ENCODE results near the gene AVP. TPM values are rescaled to one million over a fixed set of nuclear protein-coding genes. Genes with fewer than 3 reads are reported as not detected.

AVP gene
- polyA plus RNA-seq, 2 of the 4 experiments (the other 2 are of a cell fraction), result not detected

DNA sequence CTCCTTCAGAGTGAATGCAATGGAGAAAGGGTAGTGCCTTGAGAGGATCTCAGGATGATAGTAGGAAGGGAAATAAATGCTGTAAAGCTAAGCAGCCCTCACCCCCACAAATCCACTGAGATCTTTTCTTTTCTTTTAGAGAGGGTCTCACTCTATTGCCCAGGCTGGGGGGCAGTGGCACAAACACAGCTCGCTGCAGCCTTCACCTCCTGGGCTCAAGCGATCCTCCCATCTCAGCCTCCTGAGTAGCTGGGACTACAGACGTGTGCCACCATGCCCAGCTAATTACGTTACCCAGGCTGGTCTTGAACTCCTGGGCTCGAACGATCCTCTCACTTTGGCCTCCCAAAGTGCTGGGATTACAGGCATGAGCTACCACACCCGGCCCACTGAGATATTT, 16.0 kb upstream of the AVP start:
- 73% methylated on average over 7 of the region's 7 CpGs for WGBS (ENCODE audit: missing lambda C conversion rate)
- ChIA-PET POLR2A (no interaction called here), CTCF (interaction anchor here (1.0 to 14.7 kb wide), 3 partner anchors 9 to 47 kb away, joined by 3 to 108 read pairs (median 4); no protein-coding TSS in a partner anchor)
- FAIRE-seq (no peak), ATAC-seq (no peak), DNase-seq (ENCODE audit: low read depth in 1 of 2, low spot score in 1 of 2) (no peak)
- Histone ChIP-seq H3K4me1 (peaks cover 6% of the 10 kb centered on the region; the same call in 1 of the 3 replicates), H3K4me3 (no peak overlapping the region), H3K27ac (no peak overlapping the region), H3K9me3 (no peaks in the 10 kb centered on the region), H3K4me2 (no peak overlapping the region)
- TF ChIP-seq, protein P1, sequence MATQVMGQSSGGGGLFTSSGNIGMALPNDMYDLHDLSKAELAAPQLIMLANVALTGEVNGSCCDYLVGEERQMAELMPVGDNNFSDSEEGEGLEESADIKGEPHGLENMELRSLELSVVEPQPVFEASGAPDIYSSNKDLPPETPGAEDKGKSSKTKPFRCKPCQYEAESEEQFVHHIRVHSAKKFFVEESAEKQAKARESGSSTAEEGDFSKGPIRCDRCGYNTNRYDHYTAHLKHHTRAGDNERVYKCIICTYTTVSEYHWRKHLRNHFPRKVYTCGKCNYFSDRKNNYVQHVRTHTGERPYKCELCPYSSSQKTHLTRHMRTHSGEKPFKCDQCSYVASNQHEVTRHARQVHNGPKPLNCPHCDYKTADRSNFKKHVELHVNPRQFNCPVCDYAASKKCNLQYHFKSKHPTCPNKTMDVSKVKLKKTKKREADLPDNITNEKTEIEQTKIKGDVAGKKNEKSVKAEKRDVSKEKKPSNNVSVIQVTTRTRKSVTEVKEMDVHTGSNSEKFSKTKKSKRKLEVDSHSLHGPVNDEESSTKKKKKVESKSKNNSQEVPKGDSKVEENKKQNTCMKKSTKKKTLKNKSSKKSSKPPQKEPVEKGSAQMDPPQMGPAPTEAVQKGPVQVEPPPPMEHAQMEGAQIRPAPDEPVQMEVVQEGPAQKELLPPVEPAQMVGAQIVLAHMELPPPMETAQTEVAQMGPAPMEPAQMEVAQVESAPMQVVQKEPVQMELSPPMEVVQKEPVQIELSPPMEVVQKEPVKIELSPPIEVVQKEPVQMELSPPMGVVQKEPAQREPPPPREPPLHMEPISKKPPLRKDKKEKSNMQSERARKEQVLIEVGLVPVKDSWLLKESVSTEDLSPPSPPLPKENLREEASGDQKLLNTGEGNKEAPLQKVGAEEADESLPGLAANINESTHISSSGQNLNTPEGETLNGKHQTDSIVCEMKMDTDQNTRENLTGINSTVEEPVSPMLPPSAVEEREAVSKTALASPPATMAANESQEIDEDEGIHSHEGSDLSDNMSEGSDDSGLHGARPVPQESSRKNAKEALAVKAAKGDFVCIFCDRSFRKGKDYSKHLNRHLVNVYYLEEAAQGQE (IDR thresholded peaks at IDR 0.05), result no peak
- TF ChIP-seq, protein P2, sequence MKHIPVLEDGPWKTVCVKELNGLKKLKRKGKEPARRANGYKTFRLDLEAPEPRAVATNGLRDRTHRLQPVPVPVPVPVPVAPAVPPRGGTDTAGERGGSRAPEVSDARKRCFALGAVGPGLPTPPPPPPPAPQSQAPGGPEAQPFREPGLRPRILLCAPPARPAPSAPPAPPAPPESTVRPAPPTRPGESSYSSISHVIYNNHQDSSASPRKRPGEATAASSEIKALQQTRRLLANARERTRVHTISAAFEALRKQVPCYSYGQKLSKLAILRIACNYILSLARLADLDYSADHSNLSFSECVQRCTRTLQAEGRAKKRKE (CRISPR knock-in tag; IDR thresholded peaks at IDR 0.05; ENCODE audit: low read depth), result no peak
- no peak for TF ChIP-seq CEBPB (IDR thresholded peaks at IDR 0.05)
- TF ChIP-seq JUN (IDR thresholded peaks at IDR 0.05), result no peak
- TF ChIP-seq HDAC2 (IDR thresholded peaks at IDR 0.05), result no peak
- TF ChIP-seq NR3C1 (IDR thresholded peaks at IDR 0.05), result no peak
- no peak for TF ChIP-seq SMC3 (IDR thresholded peaks at IDR 0.05)
- TF ChIP-seq HOXA7 (CRISPR knock-in tag; IDR thresholded peaks at IDR 0.05), result no peak
- TF ChIP-seq CHD2 (IDR thresholded peaks at IDR 0.05; ENCODE audit: low read length, partially characterized antibody), result no peak
- TF ChIP-seq MAZ (IDR thresholded peaks at IDR 0.05; ENCODE audit: borderline replicate concordance, low read depth, low read length), result no peak
- no peak for TF ChIP-seq ESRRA (IDR thresholded peaks at IDR 0.05; ENCODE audit: borderline replicate concordance, low read length)

DNA sequence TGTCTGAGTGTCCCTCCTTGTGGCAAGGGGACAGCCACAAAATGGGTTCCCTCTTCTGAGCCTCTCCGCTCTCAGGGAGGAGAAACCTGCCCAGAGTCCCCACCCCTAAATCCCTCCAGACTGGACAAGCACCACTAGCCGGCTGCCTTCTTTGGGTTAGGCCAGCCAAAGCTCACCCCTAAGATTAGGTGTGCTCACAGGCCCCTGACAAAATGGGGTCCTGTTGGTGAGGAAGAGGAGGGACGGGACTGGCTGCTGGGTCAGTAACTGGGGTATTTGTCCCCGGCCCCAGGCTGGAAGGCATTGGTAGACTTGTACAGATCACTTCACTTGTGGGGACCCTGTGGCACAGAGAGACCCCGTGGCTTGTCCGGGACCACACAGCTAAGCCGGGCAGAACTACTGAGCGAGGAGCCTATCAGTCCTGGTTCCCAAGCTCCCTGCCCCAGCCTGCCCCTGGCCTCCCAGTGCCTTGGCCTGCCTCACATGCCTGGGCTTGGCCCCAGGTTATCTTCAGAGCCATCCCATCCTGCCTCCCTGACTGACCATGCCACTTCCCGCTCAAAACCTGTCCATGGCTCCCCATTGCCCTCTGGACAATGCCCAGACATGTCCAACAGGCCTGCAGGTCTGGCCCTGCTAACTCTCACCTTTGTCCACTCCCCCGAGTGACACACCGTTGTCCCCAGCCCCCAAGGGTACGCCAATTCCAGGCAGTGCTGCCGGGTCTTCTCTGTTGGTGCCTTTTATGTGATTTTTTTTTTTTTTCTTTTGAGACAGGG, 10.5 kb upstream of the AVP start:
- WGBS (ENCODE audit: missing lambda C conversion rate), result 86% methylated on average over 13 of the region's 13 CpGs
- TF ChIP-seq HDAC2 (IDR thresholded peaks at IDR 0.05) (no peak), EHF (CRISPR knock-in tag; IDR thresholded peaks at IDR 0.05) (no peak), RARB (CRISPR knock-in tag; IDR thresholded peaks at IDR 0.05) (no peak), KDM1A (IDR thresholded peaks at IDR 0.05; ENCODE audit: low read depth) (no peak)
- TF ChIP-seq, protein P3, sequence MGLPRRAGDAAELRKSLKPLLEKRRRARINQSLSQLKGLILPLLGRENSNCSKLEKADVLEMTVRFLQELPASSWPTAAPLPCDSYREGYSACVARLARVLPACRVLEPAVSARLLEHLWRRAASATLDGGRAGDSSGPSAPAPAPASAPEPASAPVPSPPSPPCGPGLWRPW (IDR thresholded peaks at IDR 0.05), result no peak
- TF ChIP-seq, protein P4, sequence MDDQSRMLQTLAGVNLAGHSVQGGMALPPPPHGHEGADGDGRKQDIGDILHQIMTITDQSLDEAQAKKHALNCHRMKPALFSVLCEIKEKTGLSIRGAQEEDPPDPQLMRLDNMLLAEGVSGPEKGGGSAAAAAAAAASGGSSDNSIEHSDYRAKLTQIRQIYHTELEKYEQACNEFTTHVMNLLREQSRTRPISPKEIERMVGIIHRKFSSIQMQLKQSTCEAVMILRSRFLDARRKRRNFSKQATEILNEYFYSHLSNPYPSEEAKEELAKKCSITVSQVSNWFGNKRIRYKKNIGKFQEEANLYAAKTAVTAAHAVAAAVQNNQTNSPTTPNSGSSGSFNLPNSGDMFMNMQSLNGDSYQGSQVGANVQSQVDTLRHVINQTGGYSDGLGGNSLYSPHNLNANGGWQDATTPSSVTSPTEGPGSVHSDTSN (IDR thresholded peaks at IDR 0.05), result no peak
- DNase-seq (ENCODE audit: low read depth in 1 of 2, low spot score in 1 of 2) (no peak), ATAC-seq (peak in 1 of 2 experiments; percentile 48; a peak in 3 of 6 replicates), FAIRE-seq (no peak)
- no peaks in the 10 kb centered on the region for H3K4me1 ChIP-seq
- ChIA-PET POLR2A (no interaction called here), CTCF (interaction anchor here (1.0 to 14.7 kb wide), 3 partner anchors 9 to 54 kb away, joined by 3 to 108 read pairs (median 4); no protein-coding TSS in a partner anchor)
- peak overlapping the region; percentile 7 to 66; a peak in 4 of 6 replicates for H3K27ac ChIP-seq
- H3K4me2 ChIP-seq, result no peak overlapping the region
- H3K9me3 ChIP-seq, result no peaks in the 10 kb centered on the region
- H3K4me3 ChIP-seq, result no peak overlapping the region

Data from A549 (cell line).